HG02610 (cell line): ENCODE measurements around the gene CEL.
"Not testable (repeated sequence)": the region's sequence is repeated elsewhere in the genome, so short reads cannot be mapped to it uniquely, and the experiment has no call there.

Experiments used
- ATAC-seq: cut with Tn5 transposase; IDR thresholded peaks from one replicate; pipeline ENCODE4 v1.9.1; 2021; ENCODE audit warnings: mild to moderate bottlenecking, moderate library complexity; ENCODE audit not compliant: unreplicated experiment

The CEL gene

DNA sequence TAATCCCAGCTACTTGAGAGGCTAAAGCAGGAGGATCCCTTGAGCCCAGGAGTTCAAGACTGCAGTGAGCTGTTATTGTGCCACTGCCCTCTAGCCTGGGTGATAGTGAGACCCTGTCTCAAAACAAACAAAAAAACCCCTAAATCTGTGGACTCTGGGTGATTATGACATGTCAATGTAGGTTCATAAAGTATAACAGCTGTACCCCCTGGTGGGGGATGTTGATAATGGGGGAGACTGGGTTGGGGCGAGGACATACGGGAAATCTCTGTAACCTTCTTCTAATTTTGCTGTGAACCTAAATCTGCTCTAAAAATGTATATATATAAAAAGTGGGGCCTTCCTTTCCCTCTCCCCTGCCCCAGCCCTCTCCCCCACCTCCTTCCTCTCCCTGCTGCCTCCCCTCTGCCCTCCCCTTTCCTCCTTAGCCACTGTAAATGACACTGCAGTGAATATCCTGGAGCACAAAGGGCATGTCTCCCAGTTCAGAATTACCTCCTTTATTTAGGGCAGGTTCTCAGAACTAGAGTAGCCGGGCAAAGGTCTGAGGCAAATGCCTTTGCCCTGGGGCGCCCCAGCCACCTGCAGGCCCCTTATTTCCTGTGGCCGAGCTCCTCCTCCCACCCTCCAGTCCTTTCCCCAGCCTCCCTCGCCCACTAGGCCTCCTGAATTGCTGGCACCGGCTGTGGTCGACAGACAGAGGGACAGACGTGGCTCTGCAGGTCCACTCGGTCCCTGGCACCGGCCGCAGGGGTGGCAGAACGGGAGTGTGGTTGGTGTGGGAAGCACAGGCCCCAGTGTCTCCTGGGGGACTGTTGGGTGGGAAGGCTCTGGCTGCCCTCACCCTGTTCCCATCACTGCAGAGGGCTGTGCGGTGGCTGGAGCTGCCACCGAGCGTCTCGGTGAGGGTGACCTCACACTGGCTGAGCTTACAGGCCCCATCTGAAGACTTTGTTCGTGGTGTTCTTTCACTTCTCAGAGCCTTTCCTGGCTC lies 19.3 kb downstream of the CEL start:
- not testable (repeated sequence) for ATAC-seq

DNA sequence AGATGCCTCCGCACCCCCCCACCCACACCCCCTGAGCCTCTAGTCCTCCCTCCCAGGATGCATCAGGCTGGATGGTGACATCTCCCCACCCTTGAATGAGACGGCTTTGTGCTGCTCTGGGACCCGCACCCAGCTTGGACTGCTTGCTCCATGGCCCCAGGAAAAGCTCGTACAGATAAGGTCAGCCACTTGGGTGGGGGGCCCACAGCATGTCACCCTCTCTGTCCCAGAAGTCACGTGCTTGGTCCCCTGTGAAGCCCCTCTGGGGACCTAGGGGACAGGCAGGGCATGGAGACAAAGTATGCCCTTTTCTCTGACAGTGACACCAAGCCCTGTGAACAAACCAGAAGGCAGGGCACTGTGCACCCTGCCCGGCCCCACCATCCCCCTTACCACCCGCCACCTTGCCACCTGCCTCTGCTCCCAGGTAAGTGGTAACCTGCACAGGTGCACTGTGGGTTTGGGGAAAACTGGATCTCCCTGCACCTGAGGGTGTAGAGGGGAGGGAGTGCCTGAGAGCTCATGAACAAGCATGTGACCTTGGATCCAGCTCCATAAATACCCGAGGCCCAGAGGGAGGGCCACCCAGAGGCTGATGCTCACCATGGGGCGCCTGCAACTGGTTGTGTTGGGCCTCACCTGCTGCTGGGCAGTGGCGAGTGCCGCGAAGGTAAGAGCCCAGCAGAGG lies 20.3 kb downstream of the CEL start:
- not testable (repeated sequence) for ATAC-seq

DNA sequence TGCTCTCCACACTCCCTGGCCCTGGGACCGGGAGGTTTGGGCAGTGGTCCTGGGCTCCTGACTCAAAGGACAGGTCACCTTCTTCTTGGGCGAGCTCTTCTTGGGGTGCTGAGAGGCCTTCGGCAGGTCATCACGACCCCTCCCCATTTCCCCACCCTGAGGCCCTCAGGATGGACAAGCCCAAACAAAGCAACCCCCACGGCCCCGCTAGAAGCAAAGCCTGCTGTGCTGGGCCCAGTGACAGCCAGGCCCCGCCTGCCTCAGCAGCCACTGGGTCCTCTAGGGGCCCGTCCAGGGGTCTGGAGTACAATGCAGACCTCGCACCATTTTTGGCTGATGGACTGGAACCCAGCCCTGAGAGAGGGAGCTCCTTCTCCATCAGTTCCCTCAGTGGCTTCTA lies 21.9 kb downstream of the CEL start:
- not testable (repeated sequence) for ATAC-seq

DNA sequence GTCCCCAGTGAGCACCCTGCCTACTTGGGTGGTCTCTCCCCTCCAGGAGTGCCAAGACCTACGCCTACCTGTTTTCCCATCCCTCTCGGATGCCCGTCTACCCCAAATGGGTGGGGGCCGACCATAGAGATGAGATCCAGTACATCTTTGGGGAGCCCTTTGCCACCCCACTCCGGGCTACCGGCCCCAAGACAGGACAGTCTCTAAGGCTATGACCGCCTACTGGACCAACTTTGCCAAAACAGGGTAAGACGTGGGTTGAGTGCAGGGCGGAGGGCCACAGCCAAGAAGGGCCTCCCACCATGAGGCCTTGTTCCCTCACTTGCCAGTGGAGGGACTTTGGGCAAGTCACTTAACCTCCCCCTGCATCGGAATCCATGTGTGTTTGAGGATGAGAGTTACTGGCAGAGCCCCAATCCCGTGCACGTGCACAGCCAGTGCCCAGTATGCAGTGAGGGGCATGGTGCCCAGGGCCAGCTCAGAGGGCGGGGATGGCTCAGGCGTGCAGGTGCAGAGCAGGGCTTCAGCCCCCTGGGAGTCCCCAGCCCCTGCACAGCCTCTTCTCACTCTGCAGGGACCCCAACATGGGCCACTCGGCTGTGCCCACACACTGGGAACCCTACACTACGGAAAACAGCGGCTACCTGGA lies 24.6 kb downstream of the CEL start:
- not testable (repeated sequence) for ATAC-seq

DNA sequence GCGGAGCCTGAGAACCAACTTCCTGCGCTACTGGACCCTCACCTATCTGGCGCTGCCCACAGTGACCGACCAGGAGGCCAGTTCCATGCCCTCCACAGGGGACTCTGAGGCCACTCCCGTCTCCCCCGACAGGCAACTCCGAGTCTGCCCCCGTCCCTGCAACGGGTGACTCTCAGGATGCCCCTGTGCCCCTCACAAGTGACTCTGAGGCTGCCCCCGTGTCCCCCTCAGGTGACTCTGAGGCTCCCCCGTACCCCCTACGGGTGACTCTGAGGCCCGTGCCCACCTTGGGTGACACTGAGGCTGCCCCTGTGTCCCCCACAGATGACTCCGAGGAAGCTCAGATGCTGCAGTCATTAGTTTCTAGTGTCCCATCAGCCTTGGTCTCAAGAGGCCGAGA lies 25.1 kb downstream of the CEL start:
- ATAC-seq = no peak

DNA sequence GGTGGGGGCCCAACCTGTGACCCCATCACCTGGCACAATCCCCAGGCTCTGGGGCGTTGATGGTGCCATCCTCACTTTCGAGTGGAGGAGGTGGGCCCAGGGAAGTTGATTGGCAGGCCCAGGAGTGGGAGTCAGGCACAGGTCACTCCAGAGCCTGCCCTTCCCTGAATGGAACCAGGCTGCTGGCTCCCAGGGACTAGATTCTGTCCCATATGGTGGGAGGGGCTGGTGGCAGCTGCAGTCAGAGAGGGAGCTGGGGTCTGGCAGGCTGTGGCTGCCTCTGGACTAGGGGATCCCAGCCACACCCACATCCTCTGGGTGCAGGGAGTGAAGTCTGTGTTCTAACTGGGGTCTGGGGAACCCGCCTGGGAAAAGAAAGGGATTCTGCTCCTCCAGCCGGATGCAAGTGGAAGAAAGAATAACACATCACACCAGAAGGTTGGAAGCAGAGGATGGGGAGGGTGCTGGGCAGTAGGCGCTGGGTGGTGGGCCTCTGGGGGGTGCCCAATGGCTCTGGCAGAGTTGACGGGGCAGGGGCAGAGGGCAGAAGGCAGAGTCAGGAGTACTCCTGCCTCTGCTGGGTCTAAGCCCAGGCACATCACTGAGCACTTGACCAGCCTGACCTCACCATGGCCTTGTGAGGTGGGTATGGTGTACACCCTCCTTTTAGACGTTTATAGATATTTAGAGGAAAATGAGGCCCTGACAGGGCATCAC lies 25.8 kb downstream of the CEL start:
- ATAC-seq = no peak

DNA sequence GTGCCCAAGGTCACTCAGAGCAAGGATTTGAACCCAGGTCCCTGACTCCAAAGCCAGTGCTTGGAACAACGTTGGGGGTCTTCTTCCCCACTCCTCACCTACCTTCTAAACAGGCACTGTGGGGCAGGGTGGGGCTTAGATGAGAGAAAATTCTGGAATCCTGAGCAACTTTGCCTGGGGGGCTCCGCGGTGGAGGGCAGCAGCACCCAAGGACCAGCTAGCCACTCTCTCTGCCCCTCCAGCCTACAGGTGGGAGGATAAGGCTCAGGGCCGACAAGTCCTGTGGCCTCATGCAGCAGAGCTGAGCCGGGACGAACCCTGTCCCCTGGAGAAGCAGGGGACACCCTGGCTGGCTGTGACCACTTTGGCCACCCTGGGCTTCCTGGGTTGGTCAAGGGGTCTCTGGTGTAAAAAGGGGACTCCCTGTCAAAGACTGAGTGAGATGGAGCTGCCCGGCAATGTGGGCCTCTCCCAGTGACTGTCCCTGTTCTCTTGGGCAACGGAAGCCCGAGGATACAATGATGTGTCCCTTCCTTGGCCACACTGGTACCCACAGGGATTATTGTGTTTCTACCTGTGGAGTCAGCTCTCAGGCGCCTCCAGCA lies 26.5 kb downstream of the CEL start:
- ATAC-seq = no peak

DNA sequence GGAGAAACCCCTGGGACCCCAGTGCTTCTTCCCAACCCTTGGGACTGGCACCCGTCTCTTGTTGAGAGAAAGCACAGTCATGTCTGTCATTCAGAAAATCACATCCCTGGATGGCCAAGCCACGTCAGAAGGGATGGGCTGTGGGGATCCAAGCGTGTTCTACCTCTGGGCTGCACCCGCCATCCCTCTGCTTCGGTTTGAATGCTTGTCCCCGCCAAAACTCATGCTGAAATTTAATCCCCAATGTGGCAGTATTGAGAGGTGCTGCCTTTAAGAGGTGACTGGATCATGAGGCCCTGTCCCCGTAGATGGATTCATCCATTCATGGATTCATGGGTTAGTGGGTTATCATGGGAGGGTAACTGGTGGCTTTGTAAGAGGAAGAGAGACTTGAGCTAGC lies 27.0 kb downstream of the CEL start:
- ATAC-seq = no peak

DNA sequence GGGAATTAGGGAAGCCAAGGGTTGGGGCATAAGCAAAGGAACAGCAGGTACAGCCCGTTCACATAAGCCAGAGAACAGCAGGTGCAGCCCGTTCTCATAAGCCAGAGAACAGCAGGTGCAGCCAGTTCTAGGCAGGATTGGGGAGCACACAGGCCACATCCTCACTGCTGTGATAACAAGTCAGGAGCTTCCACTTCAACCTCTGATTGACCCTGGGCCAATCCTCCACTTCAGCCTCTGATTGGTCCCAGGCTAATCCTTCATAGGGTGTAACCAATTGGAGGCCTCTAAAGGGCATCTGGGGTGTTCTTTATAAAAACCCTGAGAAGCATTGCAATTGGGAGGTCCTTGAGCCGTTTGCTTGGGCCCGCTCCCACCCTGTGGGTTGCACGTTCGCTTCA lies 27.5 kb downstream of the CEL start:
- no peak for ATAC-seq

DNA sequence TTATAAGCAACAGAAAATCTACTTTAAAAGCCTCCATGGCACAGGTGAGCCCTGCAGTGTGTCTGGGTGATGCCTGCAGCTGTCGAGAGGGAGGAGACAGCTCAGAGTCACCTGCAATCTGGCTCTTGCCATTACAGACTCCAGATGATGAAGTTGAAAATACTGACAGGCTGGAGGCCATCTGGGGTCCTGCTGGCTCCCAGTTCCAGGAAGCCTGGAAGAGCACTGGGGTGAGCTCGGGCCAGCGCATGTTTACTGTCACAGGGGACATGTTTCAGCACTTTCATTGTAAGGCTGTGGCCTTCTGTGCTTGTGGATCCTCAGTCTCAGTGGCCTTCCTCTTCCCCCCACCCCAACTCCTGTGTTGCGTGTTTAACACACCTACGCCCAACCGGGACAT lies 28.4 kb downstream of the CEL start:
- no peak for ATAC-seq

DNA sequence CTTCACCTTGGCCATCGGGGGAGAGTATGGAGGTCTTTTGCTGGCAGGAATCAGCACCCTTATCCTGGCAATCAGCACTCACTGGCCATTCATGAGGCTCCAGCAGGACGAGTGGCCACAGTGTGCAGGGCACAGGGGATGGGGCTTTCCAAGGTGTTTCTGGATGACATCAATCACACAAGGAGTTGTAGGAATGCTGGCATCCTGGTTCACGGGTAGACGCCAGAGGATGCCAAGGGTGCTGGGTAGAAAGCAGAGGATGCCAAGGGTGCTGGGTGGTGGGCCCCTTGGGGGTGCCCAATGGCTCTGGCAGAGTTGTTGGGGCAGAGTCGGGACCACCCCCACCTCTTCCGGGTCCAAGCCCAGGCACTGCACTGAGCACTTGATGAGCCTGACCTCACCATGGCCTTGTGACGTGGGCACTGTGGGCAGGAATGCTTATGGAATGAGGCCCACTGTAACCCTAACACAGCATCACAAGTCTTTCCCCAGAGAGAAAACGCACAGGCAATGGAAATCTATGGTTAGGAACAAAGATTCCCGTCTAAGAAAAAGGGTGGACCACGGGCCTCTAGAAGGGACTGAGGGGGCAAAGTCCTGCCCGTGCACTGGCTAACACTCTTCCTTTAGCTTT lies 29.1 kb downstream of the CEL start:
- ATAC-seq = no peak

DNA sequence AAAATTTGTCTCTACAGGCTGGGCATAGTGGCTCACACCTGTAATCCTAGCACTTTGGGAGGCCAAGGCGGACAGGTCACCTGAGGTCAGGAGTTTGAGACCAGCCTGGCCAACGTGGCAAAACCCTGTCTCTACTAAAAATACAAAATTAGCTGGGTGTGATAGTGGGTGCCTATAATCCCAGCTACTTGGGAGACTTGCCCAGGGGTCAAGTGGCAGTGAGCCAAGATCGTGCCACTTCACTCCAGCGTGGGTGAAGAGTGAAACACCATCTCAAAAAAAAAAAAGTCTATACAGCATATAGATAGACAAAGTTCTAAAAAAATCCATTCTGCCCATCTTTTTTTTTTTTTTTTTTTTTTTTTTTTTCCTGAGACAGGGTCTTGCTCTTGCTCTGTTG lies 32.6 kb downstream of the CEL start:
- not testable (repeated sequence) for ATAC-seq

DNA sequence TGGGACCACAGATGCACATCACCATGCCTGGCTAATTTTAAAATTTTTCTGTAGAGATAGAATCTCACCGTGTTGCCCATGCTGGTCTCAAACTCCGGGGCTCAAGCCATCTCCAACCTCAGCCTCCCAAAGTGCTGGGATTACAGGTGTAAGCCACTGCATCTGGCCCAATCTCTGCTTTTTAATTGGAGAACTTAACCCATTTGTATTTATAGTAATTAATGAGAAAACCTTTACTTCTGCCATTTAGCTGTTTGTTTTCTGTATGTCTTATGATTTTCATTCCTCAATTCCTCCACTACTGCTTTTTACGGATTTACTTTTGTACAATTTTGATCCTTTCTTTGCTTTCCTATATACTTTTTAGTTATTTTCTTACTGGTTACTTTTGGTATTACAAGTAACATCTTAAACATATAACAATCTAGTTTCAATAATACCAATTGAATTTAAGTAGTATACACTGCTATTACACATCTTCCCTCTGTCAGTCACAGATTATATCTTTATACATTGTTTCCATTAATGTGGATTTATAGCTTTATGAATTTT lies 33.1 kb downstream of the CEL start:
- no peak for ATAC-seq

DNA sequence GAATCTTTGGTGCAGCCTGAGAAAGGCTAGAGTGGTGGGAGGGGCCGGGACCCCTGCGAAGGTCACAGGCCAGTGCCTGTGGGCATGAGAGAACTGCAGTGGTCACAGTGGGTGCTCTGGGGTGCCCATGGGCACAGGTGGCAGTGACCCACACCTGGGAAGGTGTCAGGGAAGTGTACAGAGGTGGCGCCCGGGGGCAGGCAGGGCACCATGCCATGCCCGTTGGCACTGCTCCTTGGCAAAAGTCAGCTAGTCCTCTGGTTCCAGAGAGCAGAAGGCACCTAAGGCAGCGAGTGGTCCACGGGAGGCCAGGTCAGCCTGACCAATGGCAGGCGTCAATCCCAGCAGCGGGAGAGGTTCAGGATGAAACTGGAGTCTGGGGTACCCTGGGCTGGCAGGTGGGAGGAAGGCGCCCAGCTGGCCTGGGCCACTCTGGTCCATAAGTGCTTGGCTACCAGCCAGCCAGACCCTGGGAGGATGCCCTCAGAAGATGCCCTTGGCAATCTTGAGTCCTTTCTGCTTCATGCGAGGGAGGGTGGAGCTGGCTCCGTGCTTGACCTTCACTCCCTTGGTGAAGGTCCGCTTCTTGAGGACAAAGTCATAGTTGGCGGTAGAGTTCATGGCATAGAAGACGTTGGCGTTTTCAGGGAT lies 36.4 kb downstream of the CEL start:
- no peak for ATAC-seq

DNA sequence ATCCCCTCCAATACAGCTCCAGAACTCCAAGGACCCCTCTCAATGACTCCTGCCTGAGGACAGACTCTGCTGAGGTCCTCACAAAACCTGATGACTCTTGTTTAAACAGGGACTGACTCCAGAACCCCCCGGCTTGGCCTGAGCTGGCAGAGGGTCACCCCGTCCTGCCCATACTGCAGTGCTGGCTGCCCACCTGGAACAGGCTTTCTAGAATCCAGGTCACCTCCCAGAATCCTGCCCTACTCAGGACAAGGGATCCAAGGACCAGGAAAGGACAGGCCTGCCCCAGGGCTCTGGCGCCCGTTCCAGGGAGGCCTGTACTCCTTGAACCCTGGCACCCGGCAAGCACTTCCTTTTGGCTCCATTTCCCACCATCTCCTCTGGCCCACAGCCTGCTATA lies 37.1 kb downstream of the CEL start:
- no peak for ATAC-seq

DNA sequence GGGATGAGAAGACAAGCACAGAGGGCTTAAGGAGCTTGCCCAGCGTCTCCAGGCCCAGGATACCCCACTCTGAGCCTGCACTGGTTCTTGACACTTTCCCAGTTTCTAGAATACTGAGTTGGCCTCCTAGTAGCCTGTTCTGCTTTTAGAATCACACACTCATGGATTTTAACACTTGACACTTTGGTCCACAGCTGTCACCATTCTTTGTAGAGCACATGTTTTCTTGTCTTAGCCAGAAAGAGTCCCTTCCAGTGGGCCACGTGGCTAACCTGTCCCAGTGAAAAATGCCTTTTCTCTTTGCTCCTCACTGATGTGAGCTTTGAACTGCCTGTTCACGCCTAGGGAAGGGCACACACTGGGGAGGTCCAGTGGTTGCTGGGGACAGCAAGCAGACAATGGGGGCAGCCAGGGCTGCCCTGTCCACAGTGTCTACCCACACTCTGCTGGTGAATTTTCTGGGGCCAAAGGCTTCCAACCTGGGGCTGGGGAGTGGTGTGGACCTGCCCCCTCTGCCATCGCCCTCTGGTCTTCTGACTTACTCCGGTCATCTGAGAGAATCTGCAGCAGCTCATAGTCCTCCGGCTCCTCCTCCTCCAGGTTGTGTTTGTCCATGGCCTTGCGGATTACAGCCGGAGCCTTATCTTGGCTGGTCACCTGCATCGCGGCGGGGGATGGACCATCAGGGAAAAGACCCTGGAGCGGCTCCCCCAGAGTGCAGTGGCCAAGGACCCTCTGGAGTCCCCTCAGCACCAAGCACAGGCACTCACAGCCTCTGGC lies 38.1 kb downstream of the CEL start:
- no peak for ATAC-seq

DNA sequence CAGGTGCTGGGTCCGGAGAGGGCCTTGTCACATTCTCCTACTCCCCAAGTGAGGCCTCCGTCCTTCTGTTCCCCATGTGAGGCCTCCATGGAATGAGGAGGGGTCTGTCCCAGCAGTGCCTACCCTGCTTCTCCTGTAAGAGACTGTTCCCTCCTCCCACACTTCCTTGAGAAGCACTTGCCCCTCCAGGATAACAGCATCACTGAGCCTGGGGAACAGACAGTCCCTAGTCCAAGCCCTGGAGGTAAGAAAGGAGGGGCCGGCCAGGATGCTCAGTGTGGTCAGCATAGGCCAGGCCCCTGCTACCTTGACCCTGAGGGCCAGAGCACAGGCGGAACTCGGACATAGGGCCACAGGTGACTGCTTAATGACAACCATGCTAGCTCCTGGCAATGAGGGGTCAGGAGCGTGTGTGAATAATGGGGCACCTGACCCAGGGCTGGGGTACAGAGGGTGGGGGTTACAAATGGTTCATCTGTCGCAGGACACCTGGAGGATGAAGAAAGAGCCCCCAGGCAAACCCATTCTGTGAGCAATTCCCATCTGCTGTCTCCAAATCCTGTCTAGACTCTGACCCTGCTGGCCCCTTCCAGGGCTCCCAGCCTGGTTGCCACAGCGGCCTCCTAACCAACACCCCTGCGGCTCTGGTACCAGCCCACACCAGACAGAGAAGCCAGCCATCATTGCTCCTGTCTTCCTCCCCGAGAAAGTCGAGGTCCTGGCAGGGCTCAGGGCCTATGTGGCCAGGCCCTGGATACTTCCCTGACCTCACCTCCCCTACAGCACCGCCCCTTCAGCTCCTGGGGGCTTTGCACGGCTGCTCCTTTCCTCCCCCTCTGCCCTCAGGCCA lies 39.0 kb downstream of the CEL start:
- ATAC-seq = no peak
